Caco-2 (cell line): ENCODE measurements around the gene TMEM201. TPM values are rescaled to one million over a fixed set of nuclear protein-coding genes. Genes with fewer than 3 reads are reported as not detected.

Source experiments
- BruUV-seq: library from RNA; stranded (reverse); fragments of 400-500 nt; replicated peaks from 2 replicates; lab custom pipeline; 2021; lab: Mats Ljungman, UMichigan
- CTCF ChIA-PET: fragments of 300-600 bp; sonication (Branson Sonifier 250); formaldehyde crosslinking; loops from one replicate; lab custom pipeline; 2022; ENCODE audit warnings: antibody characterized with exemption; lab: Charles Lee
- POLR2A ChIA-PET: fragments of 300-600 bp; sonication (Branson Sonifier 250); formaldehyde crosslinking; loops from one replicate; lab custom pipeline; 2022; ENCODE audit warnings: antibody characterized with exemption; lab: Charles Lee
- DNase-seq, 2 experiments: peaks; one replicate each; pipeline versions ENCODE4 v3.0.0 to v3.0.0-alpha.2; 2020 to 2022
- H3K27me3 ChIP-seq: replicated peaks from 2 replicates; pipeline ENCODE4 v1.6.0; 2011; ENCODE audit warnings: low read length; ENCODE audit not compliant: control insufficient read depth, insufficient read depth
- H3K36me3 ChIP-seq: 2 replicates; pipeline ENCODE4 v1.5.1; 2011; ENCODE audit warnings: low read length; ENCODE audit not compliant: control insufficient read depth, insufficient read depth
- H3K4me1 ChIP-seq: fragments of 250-450 bp; sonication (Bioruptor Pico); 2 replicates; pipeline ENCODE4 v1.5.1; 2020; ENCODE audit warnings: mild to moderate bottlenecking
- H3K4me3 ChIP-seq: 2 replicates; pipeline ENCODE4 v1.5.1; 2011; ENCODE audit warnings: low read depth, mild to moderate bottlenecking, control low read depth, low read length
- H3K9me3 ChIP-seq: fragments of 250-450 bp; sonication (Bioruptor Pico); 2 replicates; pipeline ENCODE4 v1.5.1; 2020; ENCODE audit warnings: mild to moderate bottlenecking, moderate library complexity
- H3K27ac Mint-ChIP-seq: one replicate; pipeline ENCODE4 v1.8.0; 2022; ENCODE audit warnings: mixed read lengths; ENCODE audit not compliant: unreplicated experiment
- H3K27me3 Mint-ChIP-seq: one replicate; pipeline ENCODE4 v1.8.0; 2022; ENCODE audit warnings: mixed read lengths; ENCODE audit not compliant: insufficient read depth, unreplicated experiment
- H3K36me3 Mint-ChIP-seq: one replicate; pipeline ENCODE4 v1.8.0; 2022; ENCODE audit warnings: mild to moderate bottlenecking, mixed read lengths; ENCODE audit not compliant: insufficient read depth, unreplicated experiment
- H3K4me1 Mint-ChIP-seq: one replicate; pipeline ENCODE4 v1.8.0; 2022; ENCODE audit warnings: low read depth, mixed read lengths; ENCODE audit not compliant: unreplicated experiment
- H3K4me3 Mint-ChIP-seq: one replicate; pipeline ENCODE4 v1.8.0; 2022; ENCODE audit warnings: mild to moderate bottlenecking, moderate library complexity, mixed read lengths; ENCODE audit not compliant: unreplicated experiment
- H3K9me3 Mint-ChIP-seq: one replicate; pipeline ENCODE4 v1.8.0; 2022; ENCODE audit warnings: mixed read lengths; ENCODE audit not compliant: unreplicated experiment
- intact Hi-C: fragments of 100-400 bp; cut with micrococcal nuclease; formaldehyde crosslinking; loops from one replicate; pipeline ENCODE4 v1.10.0; 2022; ENCODE audit not compliant: unreplicated experiment
- total RNA-seq: library from RNA; stranded (reverse); gene quantifications from 2 replicates; pipeline ENCODE4 v1.2.3, GENCODE V29; 2022
- TF ChIP-seq, protein P1 (sequence below), 2 experiments: fragments of 200-600 bp in 1 of 2; IDR thresholded peaks; 1 replicate in 1 of 2; 2 replicates in 1 of 2; pipeline versions ENCODE4 v1.5.1 to v1.8.0; 2011 to 2022; ENCODE audit warnings: antibody characterized with exemption in 1 of 2, control low read depth in 1 of 2, inconsistent platforms in 1 of 2, low read depth in 1 of 2, low read length in 1 of 2, mild to moderate bottlenecking in 1 of 2, moderate library complexity in 1 of 2; ENCODE audit not compliant: insufficient read depth in 1 of 2, severe bottlenecking in 1 of 2, unreplicated experiment in 1 of 2

Gene TMEM201
- total RNA-seq, 1 experiment from 2014 or later: 27.2 TPM

DNA sequence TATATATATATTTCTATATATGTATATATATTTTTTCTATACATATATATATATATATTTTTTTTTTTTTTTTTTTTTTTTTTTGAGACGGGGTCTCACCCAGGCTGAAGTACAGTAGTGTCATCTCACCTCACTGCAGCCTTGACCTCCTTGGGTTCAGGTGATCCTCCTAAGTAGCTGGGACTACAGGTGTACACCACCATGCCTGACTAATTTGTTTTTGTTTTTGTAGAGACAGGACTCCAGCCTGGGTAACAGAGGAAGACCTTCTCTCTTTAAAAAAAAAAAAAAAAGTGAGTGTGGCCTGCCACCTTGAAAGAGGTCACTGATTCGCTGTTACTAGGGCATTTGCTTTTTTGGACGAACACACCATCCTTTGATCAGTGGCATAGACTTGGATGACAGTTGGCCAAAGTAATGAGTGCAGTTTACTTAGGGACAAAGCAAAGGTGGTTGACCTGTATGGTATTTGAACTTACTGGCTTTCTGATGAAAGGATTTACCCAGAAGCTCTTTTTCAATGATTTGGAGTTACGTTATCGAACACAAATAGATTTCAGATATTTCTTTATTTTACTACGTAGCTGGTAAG lies 38.7 kb upstream of the TMEM201 start:
- H3K9me3 ChIP-seq: no peaks in the 10 kb centered on the region
- ChIA-PET POLR2A (no interaction called here), CTCF (no interaction called here)
- TF ChIP-seq, protein P1, sequence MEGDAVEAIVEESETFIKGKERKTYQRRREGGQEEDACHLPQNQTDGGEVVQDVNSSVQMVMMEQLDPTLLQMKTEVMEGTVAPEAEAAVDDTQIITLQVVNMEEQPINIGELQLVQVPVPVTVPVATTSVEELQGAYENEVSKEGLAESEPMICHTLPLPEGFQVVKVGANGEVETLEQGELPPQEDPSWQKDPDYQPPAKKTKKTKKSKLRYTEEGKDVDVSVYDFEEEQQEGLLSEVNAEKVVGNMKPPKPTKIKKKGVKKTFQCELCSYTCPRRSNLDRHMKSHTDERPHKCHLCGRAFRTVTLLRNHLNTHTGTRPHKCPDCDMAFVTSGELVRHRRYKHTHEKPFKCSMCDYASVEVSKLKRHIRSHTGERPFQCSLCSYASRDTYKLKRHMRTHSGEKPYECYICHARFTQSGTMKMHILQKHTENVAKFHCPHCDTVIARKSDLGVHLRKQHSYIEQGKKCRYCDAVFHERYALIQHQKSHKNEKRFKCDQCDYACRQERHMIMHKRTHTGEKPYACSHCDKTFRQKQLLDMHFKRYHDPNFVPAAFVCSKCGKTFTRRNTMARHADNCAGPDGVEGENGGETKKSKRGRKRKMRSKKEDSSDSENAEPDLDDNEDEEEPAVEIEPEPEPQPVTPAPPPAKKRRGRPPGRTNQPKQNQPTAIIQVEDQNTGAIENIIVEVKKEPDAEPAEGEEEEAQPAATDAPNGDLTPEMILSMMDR (IDR thresholded peaks at IDR 0.05; ENCODE audit: insufficient read depth in 1 of 2, low read depth in 1 of 2, low read length in 1 of 2, severe bottlenecking in 1 of 2, unreplicated experiment in 1 of 2): no peak
- Mint-ChIP-seq H3K4me3 (no peak overlapping the region), H3K9me3 (no peaks in the 10 kb centered on the region), H3K27ac (no peak overlapping the region), H3K4me1 (no peaks in the 10 kb centered on the region), H3K27me3 (no peaks in the 10 kb centered on the region), H3K36me3 (peaks cover 20% of the 10 kb centered on the region)
- intact Hi-C loops: no loop called here
- no peaks in the 10 kb centered on the region for H3K27me3 ChIP-seq
- H3K4me1 ChIP-seq: peaks cover 5% of the 10 kb centered on the region; the same call in 1 of the 2 replicates
- DNase-seq: no peak
- H3K4me3 ChIP-seq: no peak overlapping the region
- H3K36me3 ChIP-seq: no peaks in the 10 kb centered on the region; the same call in 1 of the 2 replicates
- no TSS peak for BruUV-seq

DNA sequence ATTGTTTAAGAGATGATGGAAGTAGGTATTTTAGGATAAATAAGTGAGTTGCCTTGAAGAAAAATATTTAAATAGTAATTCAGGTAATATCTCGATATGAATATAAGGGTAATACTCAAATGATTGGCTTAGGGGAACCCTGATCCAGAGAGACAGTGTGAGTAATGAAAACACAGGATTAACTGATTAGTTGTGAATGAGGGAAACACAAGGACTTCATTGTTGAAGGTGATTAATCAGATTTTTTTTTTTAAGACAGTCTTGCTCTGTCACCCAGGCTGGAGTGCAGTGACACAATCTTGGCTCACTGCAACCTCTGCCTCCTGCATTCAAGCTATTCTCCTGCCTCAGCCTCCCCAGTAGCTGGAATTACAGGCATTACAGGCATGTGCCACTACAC lies 36.7 kb upstream of the TMEM201 start:
- POLR2A ChIA-PET: no interaction called here
- TF ChIP-seq, protein P1 (IDR thresholded peaks at IDR 0.05; ENCODE audit: insufficient read depth in 1 of 2, low read depth in 1 of 2, low read length in 1 of 2, severe bottlenecking in 1 of 2, unreplicated experiment in 1 of 2): no peak
- Histone ChIP-seq H3K36me3 (peaks cover 3% of the 10 kb centered on the region; the same call in 1 of the 2 replicates), H3K9me3 (no peaks in the 10 kb centered on the region), H3K4me1 (peaks cover 5% of the 10 kb centered on the region; the same call in 1 of the 2 replicates), H3K27me3 (no peaks in the 10 kb centered on the region), H3K4me3 (no peak overlapping the region)
- H3K27me3 Mint-ChIP-seq: no peaks in the 10 kb centered on the region
- CTCF ChIA-PET: no interaction called here
- intact Hi-C loops: no loop called here
- DNase-seq: no peak
- no peaks in the 10 kb centered on the region for H3K9me3 Mint-ChIP-seq
- H3K4me1 Mint-ChIP-seq: no peaks in the 10 kb centered on the region
- no peak overlapping the region for H3K27ac Mint-ChIP-seq
- no peak overlapping the region for H3K4me3 Mint-ChIP-seq
- no TSS peak for BruUV-seq
- peaks cover 36% of the 10 kb centered on the region for H3K36me3 Mint-ChIP-seq

GRCh38 chr1:9553736-9554144 lies 35.0 kb upstream of the TMEM201 start:
- BruUV-seq: no TSS peak
- CTCF ChIA-PET: no interaction called here
- Histone ChIP-seq H3K36me3 (peaks cover 3% of the 10 kb centered on the region; the same call in 1 of the 2 replicates), H3K4me1 (peaks cover 5% of the 10 kb centered on the region; the same call in 1 of the 2 replicates), H3K27me3 (no peaks in the 10 kb centered on the region), H3K4me3 (no peak overlapping the region), H3K9me3 (no peaks in the 10 kb centered on the region)
- TF ChIP-seq, protein P1 (IDR thresholded peaks at IDR 0.05; ENCODE audit: insufficient read depth in 1 of 2, low read depth in 1 of 2, low read length in 1 of 2, severe bottlenecking in 1 of 2, unreplicated experiment in 1 of 2): no peak
- Mint-ChIP-seq H3K27ac (no peak overlapping the region), H3K9me3 (no peaks in the 10 kb centered on the region), H3K4me3 (no peak overlapping the region), H3K4me1 (peaks cover 4% of the 10 kb centered on the region), H3K36me3 (peaks cover 43% of the 10 kb centered on the region), H3K27me3 (no peaks in the 10 kb centered on the region)
- POLR2A ChIA-PET: interaction anchor here (0.7 to 1.9 kb wide), 2 partner anchors 14 to 16 kb away, joined by 3 to 10 read pairs; partner anchors contain the start of gene SLC25A33
- DNase-seq: peak; percentile 60 to 69
- intact Hi-C loops: no loop called here
